HepG2 (cell line): Measurements from ENCODE around the gene RBP3. TPM values are rescaled to one million over a fixed set of nuclear protein-coding genes. Genes with fewer than 3 reads are reported as not detected.

Experiments
- CHD2 ChIP-seq: IDR thresholded peaks from 2 replicates; pipeline ENCODE4 v1.6.1; 2011; ENCODE audit warnings: low read depth, low read length, improper control_type of control experiment
- PHF21A ChIP-seq: sonication (generic); formaldehyde crosslinking; IDR thresholded peaks from 2 replicates; pipeline ENCODE4 v1.5.0; 2020; ENCODE audit warnings: mild to moderate bottlenecking, missing genetic modification reagents
- polyA plus RNA-seq, 8 experiments: library from polyadenylated mRNA; depleted of rRNA in 3 of 8; stranded (reverse) in 7 of 8; unstranded in 1 of 8; fragments of >200 nt; fragmentation: Illumina TruSeq in 4 of 8; extraction: Trizol in 4 of 8; gene quantifications; 2 replicates each; pipeline versions ENCODE4 v1.2.1 to v1.2.3, GENCODE V29; 2011 to 2016; ENCODE audit warnings: low read depth in 4 of 8, missing spikeins in 1 of 8, mixed read lengths in 1 of 8; ENCODE audit not compliant: insufficient read depth in 1 of 8
- total RNA-seq, 5 experiments: library from RNA; depleted of rRNA; stranded (reverse); fragments of >200 nt; fragmentation: Illumina TruSeq; extraction: Trizol; gene quantifications; 2 replicates each; pipeline ENCODE4 v1.2.3, GENCODE V29; 2016; ENCODE audit warnings: low read depth in 1 of 5
- TF ChIP-seq, protein P1 (sequence below), 2 experiments: sonication (generic) in 1 of 2; formaldehyde crosslinking in 1 of 2; IDR thresholded peaks; 2 replicates each; pipeline versions ENCODE4 v1.6.1 to v1.9.0; 2014 to 2022; ENCODE audit warnings: antibody characterized with exemption in 1 of 2, borderline replicate concordance in 1 of 2, inconsistent platforms in 1 of 2, low read depth in 1 of 2, missing genetic modification reagents in 1 of 2
- TF ChIP-seq, protein P2 (sequence below): sonication (generic); formaldehyde crosslinking; IDR thresholded peaks from 2 replicates; pipeline ENCODE4 v1.5.0; 2020; ENCODE audit warnings: missing genetic modification reagents

Gene RBP3
- total and polyA plus RNA-seq, 2 of the 13 experiments (the other 11 are each of a cell fraction or from before 2014, with no cell fraction given), result not detected

- TF ChIP-seq, protein P1, sequence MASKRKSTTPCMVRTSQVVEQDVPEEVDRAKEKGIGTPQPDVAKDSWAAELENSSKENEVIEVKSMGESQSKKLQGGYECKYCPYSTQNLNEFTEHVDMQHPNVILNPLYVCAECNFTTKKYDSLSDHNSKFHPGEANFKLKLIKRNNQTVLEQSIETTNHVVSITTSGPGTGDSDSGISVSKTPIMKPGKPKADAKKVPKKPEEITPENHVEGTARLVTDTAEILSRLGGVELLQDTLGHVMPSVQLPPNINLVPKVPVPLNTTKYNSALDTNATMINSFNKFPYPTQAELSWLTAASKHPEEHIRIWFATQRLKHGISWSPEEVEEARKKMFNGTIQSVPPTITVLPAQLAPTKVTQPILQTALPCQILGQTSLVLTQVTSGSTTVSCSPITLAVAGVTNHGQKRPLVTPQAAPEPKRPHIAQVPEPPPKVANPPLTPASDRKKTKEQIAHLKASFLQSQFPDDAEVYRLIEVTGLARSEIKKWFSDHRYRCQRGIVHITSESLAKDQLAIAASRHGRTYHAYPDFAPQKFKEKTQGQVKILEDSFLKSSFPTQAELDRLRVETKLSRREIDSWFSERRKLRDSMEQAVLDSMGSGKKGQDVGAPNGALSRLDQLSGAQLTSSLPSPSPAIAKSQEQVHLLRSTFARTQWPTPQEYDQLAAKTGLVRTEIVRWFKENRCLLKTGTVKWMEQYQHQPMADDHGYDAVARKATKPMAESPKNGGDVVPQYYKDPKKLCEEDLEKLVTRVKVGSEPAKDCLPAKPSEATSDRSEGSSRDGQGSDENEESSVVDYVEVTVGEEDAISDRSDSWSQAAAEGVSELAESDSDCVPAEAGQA (IDR thresholded peaks at IDR 0.05; ENCODE audit: low read depth), result no peak
- TF ChIP-seq, protein P1 (CRISPR knock-in tag; IDR thresholded peaks at IDR 0.05; ENCODE audit: borderline replicate concordance), result no peak
- TF ChIP-seq, protein P2, sequence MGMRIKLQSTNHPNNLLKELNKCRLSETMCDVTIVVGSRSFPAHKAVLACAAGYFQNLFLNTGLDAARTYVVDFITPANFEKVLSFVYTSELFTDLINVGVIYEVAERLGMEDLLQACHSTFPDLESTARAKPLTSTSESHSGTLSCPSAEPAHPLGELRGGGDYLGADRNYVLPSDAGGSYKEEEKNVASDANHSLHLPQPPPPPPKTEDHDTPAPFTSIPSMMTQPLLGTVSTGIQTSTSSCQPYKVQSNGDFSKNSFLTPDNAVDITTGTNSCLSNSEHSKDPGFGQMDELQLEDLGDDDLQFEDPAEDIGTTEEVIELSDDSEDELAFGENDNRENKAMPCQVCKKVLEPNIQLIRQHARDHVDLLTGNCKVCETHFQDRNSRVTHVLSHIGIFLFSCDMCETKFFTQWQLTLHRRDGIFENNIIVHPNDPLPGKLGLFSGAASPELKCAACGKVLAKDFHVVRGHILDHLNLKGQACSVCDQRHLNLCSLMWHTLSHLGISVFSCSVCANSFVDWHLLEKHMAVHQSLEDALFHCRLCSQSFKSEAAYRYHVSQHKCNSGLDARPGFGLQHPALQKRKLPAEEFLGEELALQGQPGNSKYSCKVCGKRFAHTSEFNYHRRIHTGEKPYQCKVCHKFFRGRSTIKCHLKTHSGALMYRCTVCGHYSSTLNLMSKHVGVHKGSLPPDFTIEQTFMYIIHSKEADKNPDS (CRISPR knock-in tag), result no peak
- TF ChIP-seq CHD2, result no peak
- TF ChIP-seq PHF21A (CRISPR knock-in tag), result no peak
Measured at GRCh38 chr10:47350671-47351640, 2.8 kb downstream of the RBP3 start (continued).
